IMR-90 (cell line): ENCODE measurements around the gene SOX2. TPM values are rescaled to one million over a fixed set of nuclear protein-coding genes. Genes with fewer than 3 reads are reported as not detected.

Source experiments
- ATAC-seq: fragments of 200-7000 bp; cut with Tn5 transposase; 2 replicates; pipeline ENCODE4 v1.9.1; 2020; ENCODE audit warnings: low read depth, mild to moderate bottlenecking, moderate library complexity
- BruUV-seq: library from RNA; stranded (reverse); fragments of 400-500 nt; replicated peaks from 2 replicates; lab custom pipeline; 2021; lab: Mats Ljungman, UMichigan
- CTCF ChIA-PET: fragments of 300-600 bp; formaldehyde crosslinking; extraction: SDS; loops from one replicate; lab custom pipeline; 2021; ENCODE audit warnings: antibody characterized with exemption; lab: Yijun Ruan, JAX
- POLR2A ChIA-PET: fragments of 300-600 bp; sonication (Branson Sonifier 250); formaldehyde crosslinking; loops from one replicate; lab custom pipeline; 2022; ENCODE audit warnings: antibody characterized with exemption; ENCODE audit not compliant: unreplicated experiment; lab: Charles Lee
- DNase-seq: peaks from one replicate; pipeline ENCODE4 v3.0.0; 2013
- H2AFZ ChIP-seq: replicated peaks from 2 replicates; pipeline ENCODE3; 2013; ENCODE audit warnings: low read length, mild to moderate bottlenecking; ENCODE audit not compliant: poor library complexity
- H2AK5ac ChIP-seq: 2 replicates; pipeline ENCODE4 v1.6.1; 2013; ENCODE audit warnings: low read depth, low read length, inconsistent platforms
- H2AK9ac ChIP-seq: replicated peaks from 2 replicates; pipeline ENCODE3; 2013; ENCODE audit warnings: mild to moderate bottlenecking, low read depth, low read length, moderate library complexity; ENCODE audit not compliant: poor library complexity
- H2BK120ac ChIP-seq: 2 replicates; pipeline ENCODE4 v1.6.1; 2013; ENCODE audit warnings: low read depth, low read length, inconsistent platforms
- H2BK15ac ChIP-seq: 3 replicates; pipeline ENCODE4 v1.6.1; 2013; ENCODE audit warnings: low read depth, low read length, inconsistent platforms
- H2BK20ac ChIP-seq: 2 replicates; pipeline ENCODE4 v1.6.1; 2013; ENCODE audit warnings: low read depth, mild to moderate bottlenecking, inconsistent platforms, low read length, moderate library complexity
- H2BK5ac ChIP-seq: 2 replicates; pipeline ENCODE4 v1.6.1; 2013; ENCODE audit warnings: mild to moderate bottlenecking, low read depth, low read length, inconsistent platforms; ENCODE audit not compliant: poor library complexity, severe bottlenecking
- H3K14ac ChIP-seq: replicated peaks from 2 replicates; pipeline ENCODE4 v1.6.1; 2013; ENCODE audit warnings: low read depth, low read length, inconsistent platforms
- H3K18ac ChIP-seq: 2 replicates; pipeline ENCODE4 v1.6.1; 2013; ENCODE audit warnings: low read depth, low read length, control low read depth
- H3K23ac ChIP-seq: 2 replicates; pipeline ENCODE4 v1.6.1; 2013; ENCODE audit warnings: low read depth, low read length, inconsistent platforms
- H3K27ac ChIP-seq: 2 replicates; pipeline ENCODE4 v1.5.1; 2013; ENCODE audit warnings: mild to moderate bottlenecking, control low read depth, low read length; ENCODE audit not compliant: insufficient read depth
- H3K27me3 ChIP-seq: 2 replicates; pipeline ENCODE4 v1.6.1; 2013; ENCODE audit warnings: low read length; ENCODE audit not compliant: control insufficient read depth, insufficient read depth
- H3K36me3 ChIP-seq: 2 replicates; pipeline ENCODE4 v1.6.1; 2013; ENCODE audit warnings: low read length, mixed read lengths; ENCODE audit not compliant: control insufficient read depth, insufficient read depth
- H3K4ac ChIP-seq: 2 replicates; pipeline ENCODE4 v1.6.1; 2013; ENCODE audit warnings: low read depth, low read length, inconsistent platforms
- H3K4me1 ChIP-seq: 2 replicates; pipeline ENCODE4 v1.6.1; 2013; ENCODE audit warnings: low read length, mixed read lengths; ENCODE audit not compliant: control insufficient read depth, insufficient read depth
- H3K4me2 ChIP-seq: 2 replicates; pipeline ENCODE4 v1.6.1; 2013; ENCODE audit warnings: low read depth, mild to moderate bottlenecking, control low read depth, low read length, moderate library complexity
- H3K4me3 ChIP-seq: 2 replicates; pipeline ENCODE4 v1.5.1; 2013; ENCODE audit warnings: low read depth, mild to moderate bottlenecking, control low read depth, low read length, moderate library complexity; ENCODE audit not compliant: insufficient read depth
- H3K56ac ChIP-seq: 2 replicates; pipeline ENCODE4 v1.6.1; 2013; ENCODE audit warnings: low read length, inconsistent platforms; ENCODE audit not compliant: insufficient read depth; ENCODE audit errors: extremely low read depth
- H3K79me1 ChIP-seq, 2 experiments: 2 replicates each; pipeline ENCODE4 v1.6.1; 2013; ENCODE audit warnings: low read length in 2 of 2, inconsistent platforms in 1 of 2, low read depth in 1 of 2
- H3K9ac ChIP-seq: 2 replicates; pipeline ENCODE4 v1.6.1; 2013; ENCODE audit warnings: low read depth, low read length, control low read depth
- H3K9me1 ChIP-seq: 2 replicates; pipeline ENCODE4 v1.6.1; 2013; ENCODE audit warnings: low read length, inconsistent platforms; ENCODE audit not compliant: insufficient read depth
- H3K9me3 ChIP-seq: 2 replicates; pipeline ENCODE4 v1.6.1; 2013; ENCODE audit warnings: low read length; ENCODE audit not compliant: control insufficient read depth, insufficient read depth
- H4K20me1 ChIP-seq: 2 replicates; pipeline ENCODE4 v1.6.1; 2013; ENCODE audit warnings: low read length, inconsistent platforms; ENCODE audit not compliant: insufficient read depth
- H4K5ac ChIP-seq: 2 replicates; pipeline ENCODE4 v1.6.1; 2013; ENCODE audit warnings: mild to moderate bottlenecking, low read depth, low read length, control low read depth
- H4K8ac ChIP-seq, 2 experiments: 2 replicates each; pipeline ENCODE4 v1.6.1; 2013; ENCODE audit warnings: low read depth in 2 of 2, low read length in 2 of 2, control low read depth in 1 of 2, inconsistent platforms in 1 of 2
- H4K91ac ChIP-seq: 2 replicates; pipeline ENCODE4 v1.6.1; 2013; ENCODE audit warnings: low read depth, low read length, inconsistent platforms; ENCODE audit not compliant: insufficient read depth
- BHLHE40 ChIP-seq: fragments of 150-350 bp; IDR thresholded peaks from 2 replicates; pipeline ENCODE4 v1.6.1; 2016; ENCODE audit warnings: mild to moderate bottlenecking, low read depth, low read length
- CHD1 ChIP-seq: IDR thresholded peaks from 2 replicates; pipeline ENCODE4 v1.6.1; 2012; ENCODE audit warnings: low read depth, low read length, improper control_type of control experiment
- FOS ChIP-seq: fragments of 150-350 bp; IDR thresholded peaks from 2 replicates; pipeline ENCODE4 v1.6.1; 2016; ENCODE audit warnings: low read depth, low read length
- MAFK ChIP-seq: IDR thresholded peaks from 2 replicates; pipeline ENCODE4 v1.6.1; 2012; ENCODE audit warnings: low read depth, low read length, improper control_type of control experiment
- POLR2A ChIP-seq: IDR thresholded peaks from 2 replicates; pipeline ENCODE4 v1.6.1; 2012; ENCODE audit warnings: mild to moderate bottlenecking, low read depth, low read length
- WGBS, 2 experiments: methylation state at CpG; one replicate each; pipeline versions ENCODE4 v1.1.5 to v1.1.7; 2013; ENCODE audit warnings: missing lambda C conversion rate in 2 of 2; ENCODE audit not compliant: insufficient read length in 1 of 2; ENCODE audit errors: extremely low coverage in 2 of 2; 5-methylcytosine and 5-hydroxymethylcytosine counted together
- dilution Hi-C: fragments of 300-500 bp; cut with HindIII; formaldehyde crosslinking; loops from one replicate; pipeline ENCODE4 v1.14.3; 2018; ENCODE audit warnings: low sequenced_read_pairs; ENCODE audit not compliant: unreplicated experiment
- in situ Hi-C: fragments of 300-500 bp; cut with MboI; formaldehyde crosslinking; loops from 3 replicates; pipeline ENCODE4 v1.14.3; 2019; ENCODE audit warnings: low sequenced_read_pairs, inconsistent platforms, mixed read lengths
- intact Hi-C: fragments of 100-400 bp; cut with micrococcal nuclease; formaldehyde crosslinking; loops from 2 replicates; pipeline ENCODE4 v1.10.0; 2022
- polyA plus RNA-seq, 3 experiments: library from polyadenylated mRNA; depleted of rRNA; stranded (reverse); fragments of >200 nt; gene quantifications; 2 replicates each; pipeline ENCODE4 v1.2.3, GENCODE V29; 2012; ENCODE audit warnings: low replicate concordance in 1 of 3
- total RNA-seq: library from RNA; depleted of rRNA; stranded (reverse); fragments of >200 nt; gene quantifications from 2 replicates; pipeline ENCODE4 v1.2.3, GENCODE V29; 2012

The SOX2 gene
- total and polyA plus RNA-seq, 2 of the 4 experiments (the other 2 are of a cell fraction): not detected

GRCh38 chr3:181683563-181683962, 28.2 kb upstream of the SOX2 start:
- in situ Hi-C loops (loop anchor here (25.0 kb wide), 1 partner anchor 471 kb away; no protein-coding TSS in a partner anchor), intact Hi-C loops (no loop called here), dilution Hi-C loops (no loop called here)
- Histone ChIP-seq H3K27ac (no peak overlapping the region), H2AK9ac (no peak overlapping the region), H3K79me1 (no peaks in the 10 kb centered on the region), H4K91ac (no peak overlapping the region), H4K8ac (no peak overlapping the region), H2BK15ac (no peak overlapping the region), H3K9ac (no peak overlapping the region), H3K27me3 (no peaks in the 10 kb centered on the region), H3K4ac (no peak overlapping the region), H3K4me3 (no peak overlapping the region), H3K4me1 (no peaks in the 10 kb centered on the region), H2BK20ac (no peak overlapping the region), H3K23ac (no peak overlapping the region), H2BK5ac (no peak overlapping the region), H4K20me1 (no peaks in the 10 kb centered on the region), H2AK5ac (no peak overlapping the region), H3K14ac (no peak overlapping the region), H3K9me3 (no peaks in the 10 kb centered on the region; the same call in 1 of the 2 replicates), H2BK120ac (no peak overlapping the region), H3K4me2 (no peak overlapping the region), H3K56ac (no peak overlapping the region), H3K18ac (no peak overlapping the region), H3K9me1 (no peaks in the 10 kb centered on the region), H3K36me3 (no peaks in the 10 kb centered on the region), H2AFZ (no peak overlapping the region), H4K5ac (no peak overlapping the region)
- no CpG with 5 or more reads among the region's 1 CpG for WGBS, 2 experiments
- CTCF ChIA-PET: no interaction called here
- DNase-seq (no peak), ATAC-seq (no peak)
- BruUV-seq: no TSS peak
- TF ChIP-seq FOS (no peak), MAFK (no peak), CHD1 (no peak), POLR2A (no peak), BHLHE40 (no peak)
- POLR2A ChIA-PET: no interaction called here
